Measurements from ENCODE around the gene VTI1A. TPM values are rescaled to one million over a fixed set of nuclear protein-coding genes. Genes with fewer than 3 reads are reported as not detected.
A peak's percentile ranks its signal among the peaks of the same experiment; 100 is the strongest.

VTI1A gene
- total and polyA plus RNA-seq, 2 experiments from 2014 or later, result 20.4 to 39.8 TPM

DNA sequence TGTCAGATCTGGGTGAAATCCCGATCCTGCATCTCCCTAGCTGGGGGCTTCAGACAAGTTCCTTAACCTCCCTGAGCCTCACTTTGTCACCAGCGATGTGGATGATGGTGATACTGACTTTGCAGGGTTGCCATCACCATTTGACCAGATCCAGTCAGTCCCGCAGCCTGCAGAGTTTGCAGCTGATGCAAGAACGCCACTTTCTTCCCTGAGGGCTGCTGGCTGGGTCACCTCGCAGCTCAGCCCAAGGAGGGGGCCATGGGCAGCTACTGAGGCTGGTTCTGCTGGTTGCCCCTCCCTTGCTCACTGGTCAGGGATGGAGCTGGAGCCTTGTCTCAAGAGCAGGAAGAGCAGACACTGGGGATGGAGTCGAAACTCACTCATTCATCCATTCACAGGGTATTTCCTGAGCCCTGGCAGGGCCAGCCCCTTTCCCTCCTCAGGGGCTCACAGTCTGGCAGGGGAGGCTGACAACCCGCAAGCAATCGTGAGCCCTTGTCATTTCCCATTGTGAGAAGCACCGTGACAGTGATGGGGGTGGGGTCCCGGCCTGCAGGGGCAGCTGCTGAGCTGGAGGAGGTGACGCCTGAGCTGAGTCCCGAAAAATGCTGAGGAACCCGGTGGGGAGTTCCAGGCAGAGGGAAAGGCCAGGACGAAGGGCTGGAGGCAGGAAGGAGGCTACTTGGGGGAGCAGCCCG, 391.9 kb downstream of the VTI1A start:
- no peaks in the 10 kb centered on the region for H4K20me1 ChIP-seq (ENCODE audit: insufficient read depth, poor library complexity, severe bottlenecking)
- H3K4me3 ChIP-seq, result no peak overlapping the region
- H3K9me2 ChIP-seq (replicated peaks; ENCODE audit: insufficient read depth), result no peaks in the 10 kb centered on the region
- no peak overlapping the region for H2AFZ ChIP-seq
- H3K36me3 ChIP-seq (replicated peaks; ENCODE audit: insufficient read depth, low read depth), result no peaks in the 10 kb centered on the region
- 73% methylated on average over 15 of the region's 15 CpGs for WGBS (ENCODE audit: low lambda C conversion rate, missing lambda C conversion rate)
- no peak overlapping the region for H3K27ac ChIP-seq
- H3K9me3 ChIP-seq (ENCODE audit: low read depth), result no peaks in the 10 kb centered on the region
- no peaks in the 10 kb centered on the region for H3K79me2 ChIP-seq
- TF ChIP-seq EZH2phosphoT487 (IDR thresholded peaks at IDR 0.05; ENCODE audit: low read depth, severe bottlenecking, unreplicated experiment), result no peak
- no peak for DNase-seq (ENCODE audit: low spot score)
- H3K27me3 ChIP-seq, result no peaks in the 10 kb centered on the region
- H3K4me2 ChIP-seq, result no peak overlapping the region
- H3K4me1 ChIP-seq (ENCODE audit: insufficient read depth), result peaks cover 35% of the 10 kb centered on the region

DNA sequence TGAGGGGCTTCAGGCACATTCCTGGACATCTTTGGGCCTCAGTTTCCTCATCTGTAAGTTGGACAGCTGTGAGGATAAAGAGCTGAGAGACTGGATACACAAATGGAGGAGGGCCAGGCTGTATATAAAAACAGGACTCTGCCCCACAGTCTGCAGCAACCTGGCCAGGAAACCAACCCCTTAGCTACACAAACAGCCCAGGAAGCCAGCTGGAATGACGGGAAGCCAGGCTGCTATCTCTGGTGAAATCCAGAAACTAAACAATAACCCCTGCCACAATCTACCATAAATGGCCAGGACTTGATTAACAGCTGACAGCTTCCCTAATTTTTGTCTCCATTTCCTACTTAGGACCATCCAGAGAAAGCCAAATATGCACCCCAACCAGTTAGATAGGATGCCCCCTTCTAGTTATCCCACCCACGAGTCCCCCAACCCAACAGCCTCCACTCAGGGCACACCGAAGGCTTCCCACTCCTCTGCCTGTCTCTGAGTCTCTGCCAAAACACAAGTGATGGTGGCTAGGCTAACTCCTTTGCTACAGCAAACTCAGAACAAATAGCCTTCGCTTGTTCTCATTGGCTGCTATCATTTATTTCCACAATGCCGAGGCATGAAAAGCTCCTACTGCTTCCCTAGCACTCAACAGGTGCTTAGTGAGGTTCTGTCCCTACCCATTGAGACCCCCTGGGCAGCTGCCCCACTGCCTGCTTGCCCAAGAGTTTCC, 393.1 kb downstream of the VTI1A start:
- Histone ChIP-seq H3K9me2 (replicated peaks; ENCODE audit: insufficient read depth) (no peaks in the 10 kb centered on the region), H3K36me3 (replicated peaks; ENCODE audit: insufficient read depth, low read depth) (no peaks in the 10 kb centered on the region), H4K20me1 (ENCODE audit: insufficient read depth, poor library complexity, severe bottlenecking) (no peaks in the 10 kb centered on the region), H3K27me3 (no peaks in the 10 kb centered on the region), H3K4me1 (ENCODE audit: insufficient read depth) (peaks cover 30% of the 10 kb centered on the region), H3K9me3 (ENCODE audit: low read depth) (no peaks in the 10 kb centered on the region), H3K79me2 (no peaks in the 10 kb centered on the region), H3K4me2 (no peak overlapping the region), H3K27ac (no peak overlapping the region), H2AFZ (no peak overlapping the region), H3K4me3 (no peak overlapping the region)
- TF ChIP-seq, protein P1, sequence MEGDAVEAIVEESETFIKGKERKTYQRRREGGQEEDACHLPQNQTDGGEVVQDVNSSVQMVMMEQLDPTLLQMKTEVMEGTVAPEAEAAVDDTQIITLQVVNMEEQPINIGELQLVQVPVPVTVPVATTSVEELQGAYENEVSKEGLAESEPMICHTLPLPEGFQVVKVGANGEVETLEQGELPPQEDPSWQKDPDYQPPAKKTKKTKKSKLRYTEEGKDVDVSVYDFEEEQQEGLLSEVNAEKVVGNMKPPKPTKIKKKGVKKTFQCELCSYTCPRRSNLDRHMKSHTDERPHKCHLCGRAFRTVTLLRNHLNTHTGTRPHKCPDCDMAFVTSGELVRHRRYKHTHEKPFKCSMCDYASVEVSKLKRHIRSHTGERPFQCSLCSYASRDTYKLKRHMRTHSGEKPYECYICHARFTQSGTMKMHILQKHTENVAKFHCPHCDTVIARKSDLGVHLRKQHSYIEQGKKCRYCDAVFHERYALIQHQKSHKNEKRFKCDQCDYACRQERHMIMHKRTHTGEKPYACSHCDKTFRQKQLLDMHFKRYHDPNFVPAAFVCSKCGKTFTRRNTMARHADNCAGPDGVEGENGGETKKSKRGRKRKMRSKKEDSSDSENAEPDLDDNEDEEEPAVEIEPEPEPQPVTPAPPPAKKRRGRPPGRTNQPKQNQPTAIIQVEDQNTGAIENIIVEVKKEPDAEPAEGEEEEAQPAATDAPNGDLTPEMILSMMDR (IDR thresholded peaks at IDR 0.05; ENCODE audit: poor library complexity), result no peak
- no peak for TF ChIP-seq EZH2 (IDR thresholded peaks at IDR 0.05; ENCODE audit: borderline replicate concordance)
- no peak for TF ChIP-seq EZH2phosphoT487 (IDR thresholded peaks at IDR 0.05; ENCODE audit: low read depth, severe bottlenecking, unreplicated experiment)
- WGBS (ENCODE audit: low lambda C conversion rate, missing lambda C conversion rate), result 90% methylated on average over 5 of the region's 5 CpGs
- DNase-seq (ENCODE audit: low spot score), result no peak

DNA sequence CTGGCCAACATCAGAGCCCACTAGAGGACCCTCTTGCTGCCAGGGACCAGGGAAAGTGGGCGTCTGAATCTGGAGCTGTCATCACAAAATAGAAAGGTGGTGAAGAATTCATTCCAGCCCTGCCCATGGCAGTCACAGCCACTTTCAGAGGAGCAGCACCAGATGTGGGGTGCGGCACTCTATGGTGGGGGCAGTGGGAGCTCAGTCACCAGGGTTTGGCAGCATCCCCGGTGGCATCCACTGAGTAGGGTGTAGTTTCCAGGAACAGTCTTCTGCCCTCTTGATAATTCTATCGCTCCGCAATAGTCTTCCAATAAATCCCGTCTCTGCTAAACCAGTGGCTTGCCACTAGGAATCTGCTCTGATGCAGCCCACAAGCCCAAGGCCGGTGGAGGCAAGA, 394.5 kb downstream of the VTI1A start:
- TF ChIP-seq, protein P1 (IDR thresholded peaks at IDR 0.05; ENCODE audit: poor library complexity), result no peak
- no peak for TF ChIP-seq EZH2 (IDR thresholded peaks at IDR 0.05; ENCODE audit: borderline replicate concordance)
- TF ChIP-seq EZH2phosphoT487 (IDR thresholded peaks at IDR 0.05; ENCODE audit: low read depth, severe bottlenecking, unreplicated experiment), result no peak
- no peak for DNase-seq (ENCODE audit: low spot score)
- no peak overlapping the region for H3K4me3 ChIP-seq
- 95% methylated on average over 7 of the region's 7 CpGs for WGBS (ENCODE audit: low lambda C conversion rate, missing lambda C conversion rate)
- no peak overlapping the region for H3K27ac ChIP-seq
- no peaks in the 10 kb centered on the region for H3K9me3 ChIP-seq (ENCODE audit: low read depth)
- H3K9me2 ChIP-seq (replicated peaks; ENCODE audit: insufficient read depth), result no peaks in the 10 kb centered on the region
- peaks cover 17% of the 10 kb centered on the region for H3K4me1 ChIP-seq (ENCODE audit: insufficient read depth)
- H2AFZ ChIP-seq, result no peak overlapping the region
- no peak overlapping the region for H3K4me2 ChIP-seq
- no peaks in the 10 kb centered on the region for H3K27me3 ChIP-seq
- H3K79me2 ChIP-seq, result no peaks in the 10 kb centered on the region
- H4K20me1 ChIP-seq (ENCODE audit: insufficient read depth, poor library complexity, severe bottlenecking), result no peaks in the 10 kb centered on the region
- H3K36me3 ChIP-seq (replicated peaks; ENCODE audit: insufficient read depth, low read depth), result no peaks in the 10 kb centered on the region

DNA sequence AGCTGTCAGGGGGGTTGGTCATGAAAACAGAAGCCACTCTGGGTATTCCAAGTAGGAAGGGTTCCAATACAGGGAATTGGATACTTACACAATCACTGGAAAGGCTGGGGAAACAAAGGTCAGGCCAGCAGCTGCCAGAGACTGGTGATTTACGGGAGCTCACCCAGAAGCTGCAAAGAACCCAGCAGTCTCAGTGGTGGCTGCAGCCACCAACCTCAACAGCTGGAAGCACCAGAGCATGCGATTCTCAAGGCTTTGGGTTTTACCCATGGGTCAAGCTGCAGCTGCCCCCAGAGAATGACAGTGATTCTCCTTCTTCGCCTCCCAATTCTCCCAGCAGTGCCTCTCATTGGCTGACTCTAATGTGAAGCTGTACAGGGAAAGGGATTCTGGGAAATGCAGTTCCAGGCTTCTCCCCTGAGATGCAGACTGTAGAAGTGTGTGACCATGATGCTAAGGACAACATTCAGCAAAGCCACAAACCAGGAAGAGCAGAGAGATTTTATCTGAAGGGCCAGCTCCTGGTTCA, 395.9 kb downstream of the VTI1A start:
- Histone ChIP-seq H3K27me3 (no peaks in the 10 kb centered on the region), H3K9me2 (replicated peaks; ENCODE audit: insufficient read depth) (no peaks in the 10 kb centered on the region), H3K4me1 (ENCODE audit: insufficient read depth) (peaks cover 17% of the 10 kb centered on the region), H3K4me3 (no peak overlapping the region), H2AFZ (no peak overlapping the region), H4K20me1 (ENCODE audit: insufficient read depth, poor library complexity, severe bottlenecking) (no peaks in the 10 kb centered on the region), H3K36me3 (replicated peaks; ENCODE audit: insufficient read depth, low read depth) (no peaks in the 10 kb centered on the region), H3K9me3 (ENCODE audit: low read depth) (no peaks in the 10 kb centered on the region), H3K79me2 (no peaks in the 10 kb centered on the region), H3K4me2 (no peak overlapping the region), H3K27ac (peak overlapping the region; percentile 5)
- no peak for TF ChIP-seq EZH2phosphoT487 (IDR thresholded peaks at IDR 0.05; ENCODE audit: low read depth, severe bottlenecking, unreplicated experiment)
- TF ChIP-seq, protein P1 (IDR thresholded peaks at IDR 0.05; ENCODE audit: poor library complexity), result no peak
- no peak for TF ChIP-seq EZH2 (IDR thresholded peaks at IDR 0.05; ENCODE audit: borderline replicate concordance)
- 61% methylated on average over 3 of the region's 3 CpGs for WGBS (ENCODE audit: low lambda C conversion rate, missing lambda C conversion rate)
- no peak for DNase-seq (ENCODE audit: low spot score)
